A549 (cell line): ENCODE results near the gene ARHGEF28. TPM values are rescaled to one million over a fixed set of nuclear protein-coding genes. Genes with fewer than 3 reads are reported as not detected.
A peak's percentile ranks its signal among the peaks of the same experiment; 100 is the strongest.

Source experiments
- ATAC-seq, 2 experiments: fragments of 200-7000 bp in 1 of 2; fragments of >200 bp in 1 of 2; cut with Nextera tagmentation in 1 of 2; cut with Tn5 transposase in 1 of 2; 3 replicates each; pipeline versions ENCODE4 v1.8.0 to v1.9.1; 2018 to 2020; ENCODE audit warnings: mild to moderate bottlenecking in 1 of 2, moderate library complexity in 1 of 2
- CTCF ChIA-PET: fragments of 300-600 bp; sonication (Branson Sonifier 250); formaldehyde crosslinking; extraction: SDS; loops from one replicate; lab custom pipeline; 2021; ENCODE audit warnings: antibody characterized with exemption, inconsistent platforms; lab: Yijun Ruan, JAX
- POLR2A ChIA-PET: fragments of 350-600 bp; formaldehyde crosslinking; extraction: SDS; loops from one replicate; lab custom pipeline; 2021; ENCODE audit warnings: antibody characterized with exemption, inconsistent platforms; lab: Yijun Ruan, JAX
- DNase-seq, 2 experiments: peaks; one replicate each; pipeline versions ENCODE4 v3.0.0 to v3.0.0-alpha.2; 2011 to 2016; ENCODE audit warnings: low read depth in 1 of 2, low spot score in 1 of 2
- FAIRE-seq: peaks from 2 replicates; lab custom pipeline; 2011; peaks lifted over from hg19 to GRCh38; lab: Jason Lieb, UNC
- H3K27ac ChIP-seq, 2 experiments: fragments of >200 bp; sonication (Bioruptor Twin); formaldehyde crosslinking; 3 replicates each; pipeline ENCODE4 v1.5.1; 2016 to 2017
- H3K4me1 ChIP-seq: fragments of >200 bp; sonication (Bioruptor Twin); formaldehyde crosslinking; 3 replicates; pipeline ENCODE4 v1.6.1; 2016
- H3K4me2 ChIP-seq: fragments of >200 bp; sonication (Bioruptor Twin); formaldehyde crosslinking; 3 replicates; pipeline ENCODE4 v1.6.1; 2016
- H3K4me3 ChIP-seq: fragments of >200 bp; sonication (Bioruptor Twin); formaldehyde crosslinking; 3 replicates; pipeline ENCODE4 v1.5.1; 2016
- H3K9me3 ChIP-seq: fragments of >200 bp; sonication (Bioruptor Twin); formaldehyde crosslinking; 3 replicates; pipeline ENCODE4 v1.6.1; 2016
- BHLHE40 ChIP-seq: IDR thresholded peaks from 2 replicates; pipeline ENCODE4 v1.6.1; 2012; ENCODE audit warnings: low read depth, low read length, inconsistent platforms
- CBX2 ChIP-seq: fragments of 200-600 bp; sonication (generic); IDR thresholded peaks from 2 replicates; pipeline ENCODE4 v1.6.1; 2016; ENCODE audit warnings: low read depth, mild to moderate bottlenecking, borderline replicate concordance
- CEBPB ChIP-seq, 2 experiments: fragments of >200 bp in 1 of 2; sonication (Bioruptor Twin) in 1 of 2; formaldehyde crosslinking in 1 of 2; IDR thresholded peaks; 2 replicates each; pipeline ENCODE4 v1.6.1; 2012 to 2016
- FOSB ChIP-seq: fragments of 250-450 bp; sonication (Bioruptor Pico); IDR thresholded peaks from 2 replicates; pipeline ENCODE4 v1.5.0; 2020; ENCODE audit warnings: mild to moderate bottlenecking, moderate library complexity
- FOSL2 ChIP-seq, 2 experiments: fragments of 450-650 bp in 1 of 2; fragments of >200 bp in 1 of 2; sonication (Bioruptor Twin) in 1 of 2; formaldehyde crosslinking; IDR thresholded peaks; 2 replicates each; pipeline versions ENCODE4 v1.5.0 to v1.6.1; 2016 to 2020; ENCODE audit warnings: mild to moderate bottlenecking in 1 of 2, moderate library complexity in 1 of 2
- HOXA7 ChIP-seq: fragments of 250-450 bp; sonication (Bioruptor Pico); IDR thresholded peaks from 2 replicates; pipeline ENCODE4 v1.5.0; 2020; ENCODE audit warnings: mild to moderate bottlenecking, moderate library complexity
- HOXB13 ChIP-seq: fragments of 250-450 bp; sonication (Bioruptor Pico); IDR thresholded peaks from 2 replicates; pipeline ENCODE4 v1.5.0; 2020; ENCODE audit warnings: low read depth, mild to moderate bottlenecking, moderate library complexity
- JUNB ChIP-seq: fragments of >200 bp; sonication (Bioruptor Twin); formaldehyde crosslinking; IDR thresholded peaks from 2 replicates; pipeline ENCODE4 v1.6.1; 2016
- KDM1A ChIP-seq: fragments of 200-600 bp; sonication (generic); IDR thresholded peaks from 2 replicates; pipeline ENCODE4 v1.6.1; 2016; ENCODE audit warnings: low read depth, mild to moderate bottlenecking
- KDM5A ChIP-seq: fragments of 200-600 bp; sonication (generic); IDR thresholded peaks from 2 replicates; pipeline ENCODE4 v1.6.1; 2016; ENCODE audit warnings: antibody characterized with exemption, mild to moderate bottlenecking
- MAZ ChIP-seq: fragments of 150-350 bp; IDR thresholded peaks from 2 replicates; pipeline ENCODE4 v1.6.1; 2014; ENCODE audit warnings: antibody characterized with exemption, low read depth, low read length, borderline replicate concordance
- NFE2L2 ChIP-seq: fragments of 150-350 bp; conservative IDR thresholded peaks from 2 replicates; pipeline ENCODE4 v1.6.1; 2014; ENCODE audit warnings: low read length
- NR3C1 ChIP-seq: fragments of >200 bp; sonication (Bioruptor Twin); formaldehyde crosslinking; IDR thresholded peaks from 3 replicates; pipeline ENCODE4 v1.6.1; 2017
- POLR2A ChIP-seq: IDR thresholded peaks from 2 replicates; pipeline ENCODE4 v1.6.1; 2012; ENCODE audit warnings: mild to moderate bottlenecking, low read length
- RCOR1 ChIP-seq: fragments of 150-350 bp; IDR thresholded peaks from 2 replicates; pipeline ENCODE4 v1.6.1; 2014; ENCODE audit warnings: antibody characterized with exemption, low read length, low read depth
- RFX5 ChIP-seq: fragments of 450-650 bp; IDR thresholded peaks from 2 replicates; pipeline ENCODE4 v1.7.1; 2014; ENCODE audit warnings: antibody characterized with exemption, mild to moderate bottlenecking, moderate library complexity
- SMC3 ChIP-seq: fragments of >200 bp; sonication (Bioruptor Twin); formaldehyde crosslinking; IDR thresholded peaks from 3 replicates; pipeline ENCODE4 v1.6.1; 2018; ENCODE audit warnings: inconsistent platforms
- TP53 ChIP-seq: fragments of 250-450 bp; sonication (Bioruptor Pico); IDR thresholded peaks from 2 replicates; pipeline ENCODE4 v1.5.0; 2021; ENCODE audit warnings: mild to moderate bottlenecking, moderate library complexity
- WGBS: methylation state at CpG from one replicate; pipeline ENCODE4 v1.1.6; 2017; ENCODE audit errors: missing lambda C conversion rate; 5-methylcytosine and 5-hydroxymethylcytosine counted together
- polyA plus RNA-seq, 4 experiments: library from polyadenylated mRNA; depleted of rRNA in 3 of 4; stranded (reverse); fragments of >200 nt; fragmentation: RNase III in 1 of 4; extraction: RNeasy Plus Mini Kit Qiagen cat#74134 plus additional on column Dnase treatment in 1 of 4; gene quantifications; 2 replicates in 3 of 4; 3 replicates in 1 of 4; pipeline ENCODE4 v1.2.3, GENCODE V29; 2011 to 2017
- TF ChIP-seq, protein P1 (sequence below): IDR thresholded peaks from 2 replicates; pipeline ENCODE4 v1.6.1; 2012
- TF ChIP-seq, protein P2 (sequence below): fragments of >200 bp; sonication (Bioruptor Twin); formaldehyde crosslinking; IDR thresholded peaks from 3 replicates; pipeline ENCODE4 v1.6.1; 2016
- TF ChIP-seq, protein P3 (sequence below): fragments of 150-350 bp; IDR thresholded peaks from 2 replicates; pipeline ENCODE4 v1.6.1; 2014; ENCODE audit warnings: low read depth, mild to moderate bottlenecking, low read length
- TF ChIP-seq, protein P4 (sequence below): fragments of >200 bp; sonication (Bioruptor Twin); formaldehyde crosslinking; IDR thresholded peaks from 3 replicates; pipeline ENCODE4 v1.5.1; 2016

The ARHGEF28 gene
- polyA plus RNA-seq, 2 of the 4 experiments (the other 2 are of a cell fraction) = 17.0 to 22.3 TPM

DNA sequence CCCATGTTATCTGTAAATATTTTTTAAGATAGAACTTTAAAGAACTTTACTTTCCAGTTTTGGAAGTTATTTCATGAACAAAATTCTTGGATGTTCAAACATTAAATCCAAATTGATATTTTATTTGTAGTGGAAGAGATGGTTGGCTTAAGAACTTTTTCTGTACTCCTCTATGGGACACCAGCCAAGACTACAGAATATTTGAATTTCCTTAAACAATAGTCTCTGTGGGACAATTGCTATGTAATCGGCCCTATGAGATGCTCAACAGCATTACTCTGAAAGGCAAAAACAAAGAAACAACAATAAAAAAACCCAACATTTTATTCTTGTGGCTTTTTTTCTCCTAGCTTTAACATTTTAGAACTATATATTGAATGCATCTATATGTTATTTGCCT lies 289.3 kb downstream of the ARHGEF28 start:
- FAIRE-seq = no peak
- 92% methylated on average over 1 of the region's 1 CpG for WGBS
- Histone ChIP-seq H3K4me3 (no peak overlapping the region), H3K27ac (no peak overlapping the region), H3K4me1 (no peaks in the 10 kb centered on the region)
- no peak for ATAC-seq
- POLR2A ChIA-PET = no interaction called here
- CTCF ChIA-PET = interaction anchor here (1.0 to 3.7 kb wide), 2 partner anchors 13 to 24 kb away, joined by 3 to 27 read pairs; no protein-coding TSS in a partner anchor
- TF ChIP-seq SMC3 = no peak
- TF ChIP-seq HOXB13 (CRISPR knock-in tag) = no peak
- TF ChIP-seq, protein P1, sequence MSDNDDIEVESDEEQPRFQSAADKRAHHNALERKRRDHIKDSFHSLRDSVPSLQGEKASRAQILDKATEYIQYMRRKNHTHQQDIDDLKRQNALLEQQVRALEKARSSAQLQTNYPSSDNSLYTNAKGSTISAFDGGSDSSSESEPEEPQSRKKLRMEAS = no peak
- TF ChIP-seq CEBPB (IDR thresholded peaks at IDR 0.05) = no peak
- no peak for TF ChIP-seq RFX5
- no peak for TF ChIP-seq KDM1A
- no peak for TF ChIP-seq RCOR1
- TF ChIP-seq JUNB = no peak
- no peak for TF ChIP-seq HOXA7 (CRISPR knock-in tag)
- TF ChIP-seq CBX2 = no peak
- no peak for TF ChIP-seq MAZ
- no peak for TF ChIP-seq NFE2L2
- no peak for TF ChIP-seq BHLHE40
- no peak for TF ChIP-seq FOSL2 (IDR thresholded peaks at IDR 0.05)
- no peak for TF ChIP-seq FOSL2 (CRISPR knock-in tag; IDR thresholded peaks at IDR 0.05)
- no peak for TF ChIP-seq KDM5A
- TF ChIP-seq, protein P2, sequence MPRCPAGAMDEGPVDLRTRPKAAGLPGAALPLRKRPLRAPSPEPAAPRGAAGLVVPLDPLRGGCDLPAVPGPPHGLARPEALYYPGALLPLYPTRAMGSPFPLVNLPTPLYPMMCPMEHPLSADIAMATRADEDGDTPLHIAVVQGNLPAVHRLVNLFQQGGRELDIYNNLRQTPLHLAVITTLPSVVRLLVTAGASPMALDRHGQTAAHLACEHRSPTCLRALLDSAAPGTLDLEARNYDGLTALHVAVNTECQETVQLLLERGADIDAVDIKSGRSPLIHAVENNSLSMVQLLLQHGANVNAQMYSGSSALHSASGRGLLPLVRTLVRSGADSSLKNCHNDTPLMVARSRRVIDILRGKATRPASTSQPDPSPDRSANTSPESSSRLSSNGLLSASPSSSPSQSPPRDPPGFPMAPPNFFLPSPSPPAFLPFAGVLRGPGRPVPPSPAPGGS = no peak
- TF ChIP-seq NR3C1 = no peak
- TF ChIP-seq, all 56 proteins: peak for 0
- no peak for DNase-seq
- Histone ChIP-seq H3K9me3 (no peaks in the 10 kb centered on the region), H3K4me2 (no peak overlapping the region)

DNA sequence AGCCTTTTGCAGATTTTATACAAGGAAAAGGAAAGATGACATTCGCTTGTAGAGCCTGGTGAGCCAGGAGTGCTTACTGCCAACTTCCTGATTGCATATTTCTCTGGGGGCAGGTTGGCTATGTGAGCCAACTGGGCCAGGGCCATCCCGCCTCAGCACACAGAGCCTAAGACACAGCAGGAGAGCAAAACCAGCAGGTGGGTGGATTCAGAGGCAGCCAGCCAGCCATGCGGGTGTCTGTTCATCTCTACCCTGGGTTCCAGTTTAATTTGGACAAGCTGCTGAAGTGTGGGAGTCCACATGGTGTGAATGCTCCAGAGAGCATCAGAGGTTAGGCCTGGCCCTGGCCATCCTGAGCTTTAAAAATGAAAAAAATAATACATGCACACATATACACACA lies 291.4 kb downstream of the ARHGEF28 start:
- Histone ChIP-seq H3K4me2 (no peak overlapping the region), H3K4me3 (no peak overlapping the region), H3K27ac (no peak overlapping the region), H3K4me1 (no peaks in the 10 kb centered on the region), H3K9me3 (no peaks in the 10 kb centered on the region)
- ATAC-seq = 0 out of 6 replicates have a peak, but pooled peaks of 1 of the 2 experiments have one; percentile 30
- CTCF ChIA-PET = interaction anchor here (0.9 to 2.2 kb wide), 5 partner anchors 9 to 732 kb away, joined by 3 to 8 read pairs (median 5); no protein-coding TSS in a partner anchor
- no peak for DNase-seq
- FAIRE-seq = no peak
- POLR2A ChIA-PET = no interaction called here
- TF ChIP-seq HOXB13 (CRISPR knock-in tag) = no peak
- TF ChIP-seq, protein P2 = no peak
- TF ChIP-seq, protein P3, sequence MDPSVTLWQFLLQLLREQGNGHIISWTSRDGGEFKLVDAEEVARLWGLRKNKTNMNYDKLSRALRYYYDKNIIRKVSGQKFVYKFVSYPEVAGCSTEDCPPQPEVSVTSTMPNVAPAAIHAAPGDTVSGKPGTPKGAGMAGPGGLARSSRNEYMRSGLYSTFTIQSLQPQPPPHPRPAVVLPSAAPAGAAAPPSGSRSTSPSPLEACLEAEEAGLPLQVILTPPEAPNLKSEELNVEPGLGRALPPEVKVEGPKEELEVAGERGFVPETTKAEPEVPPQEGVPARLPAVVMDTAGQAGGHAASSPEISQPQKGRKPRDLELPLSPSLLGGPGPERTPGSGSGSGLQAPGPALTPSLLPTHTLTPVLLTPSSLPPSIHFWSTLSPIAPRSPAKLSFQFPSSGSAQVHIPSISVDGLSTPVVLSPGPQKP = no peak
- no peak for TF ChIP-seq FOSL2 (IDR thresholded peaks at IDR 0.05)
- TF ChIP-seq FOSL2 (CRISPR knock-in tag; IDR thresholded peaks at IDR 0.05) = no peak
- TF ChIP-seq FOSB = no peak
- TF ChIP-seq TP53 = no peak
- TF ChIP-seq HOXA7 (CRISPR knock-in tag) = no peak
- no peak for TF ChIP-seq POLR2A
- no peak for TF ChIP-seq KDM1A
- TF ChIP-seq, protein P4, sequence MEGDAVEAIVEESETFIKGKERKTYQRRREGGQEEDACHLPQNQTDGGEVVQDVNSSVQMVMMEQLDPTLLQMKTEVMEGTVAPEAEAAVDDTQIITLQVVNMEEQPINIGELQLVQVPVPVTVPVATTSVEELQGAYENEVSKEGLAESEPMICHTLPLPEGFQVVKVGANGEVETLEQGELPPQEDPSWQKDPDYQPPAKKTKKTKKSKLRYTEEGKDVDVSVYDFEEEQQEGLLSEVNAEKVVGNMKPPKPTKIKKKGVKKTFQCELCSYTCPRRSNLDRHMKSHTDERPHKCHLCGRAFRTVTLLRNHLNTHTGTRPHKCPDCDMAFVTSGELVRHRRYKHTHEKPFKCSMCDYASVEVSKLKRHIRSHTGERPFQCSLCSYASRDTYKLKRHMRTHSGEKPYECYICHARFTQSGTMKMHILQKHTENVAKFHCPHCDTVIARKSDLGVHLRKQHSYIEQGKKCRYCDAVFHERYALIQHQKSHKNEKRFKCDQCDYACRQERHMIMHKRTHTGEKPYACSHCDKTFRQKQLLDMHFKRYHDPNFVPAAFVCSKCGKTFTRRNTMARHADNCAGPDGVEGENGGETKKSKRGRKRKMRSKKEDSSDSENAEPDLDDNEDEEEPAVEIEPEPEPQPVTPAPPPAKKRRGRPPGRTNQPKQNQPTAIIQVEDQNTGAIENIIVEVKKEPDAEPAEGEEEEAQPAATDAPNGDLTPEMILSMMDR = no peak
- TF ChIP-seq, all 56 proteins: peak for 0
- WGBS = 92% methylated on average over 3 of the region's 3 CpGs
